Kidney tubule cell (primary cell): Measurements from ENCODE around the gene MFAP4.

Experiments used
- DNase-seq: peaks from one replicate; pipeline ENCODE4 v3.0.0-alpha.2; 2018; ENCODE audit warnings: low spot score

The MFAP4 gene

GRCh38 chr17:19385521-19385983 lies 1.4 kb downstream of the MFAP4 start:
- no peak for DNase-seq

GRCh38 chr17:19384723-19385391 lies 2.1 kb downstream of the MFAP4 start:
- DNase-seq, result no peak

GRCh38 chr17:19383681-19384470 lies 3.1 kb downstream of the MFAP4 start:
- DNase-seq, result no peak

GRCh38 chr17:19382531-19383444 lies 4.2 kb downstream of the MFAP4 start:
- no peak for DNase-seq

- DNase-seq, result no peak
These were observed 5.1 kb downstream of the MFAP4 start for GRCh38 chr17:19381741-19382444.

- no peak for DNase-seq
These were observed 5.6 kb downstream of the MFAP4 start for GRCh38 chr17:19381361-19381740.

GRCh38 chr17:19380481-19381301 lies 6.3 kb downstream of the MFAP4 start:
- no peak for DNase-seq

GRCh38 chr17:19379361-19380065 lies 7.5 kb downstream of the MFAP4 start:
- DNase-seq, result no peak

GRCh38 chr17:19378416-19379360 lies 8.3 kb downstream of the MFAP4 start, which contains the start of gene MAPK7:
MAPK7 (plus strand) TSS chr17:19378498; CDS start chr17:19378901, 403 bp downstream.
- DNase-seq, result peak; percentile 10

GRCh38 chr17:19377602-19378415 lies 9.2 kb downstream of the MFAP4 start:
- DNase-seq, result peak; percentile 99

- DNase-seq, result peak; percentile 26
These were observed 10.2 kb downstream of the MFAP4 start for GRCh38 chr17:19376811-19377210.

GRCh38 chr17:19375732-19376131 lies 11.3 kb downstream of the MFAP4 start:
- DNase-seq, result no peak

- DNase-seq, result no peak
These were observed 12.9 kb downstream of the MFAP4 start for GRCh38 chr17:19374136-19374535.

- DNase-seq, result no peak
These were observed 14.0 kb downstream of the MFAP4 start for GRCh38 chr17:19372866-19373504.

GRCh38 chr17:19372439-19372838 lies 14.6 kb downstream of the MFAP4 start:
- no peak for DNase-seq

GRCh38 chr17:19372011-19372370 lies 15.0 kb downstream of the MFAP4 start:
- DNase-seq, result no peak

- DNase-seq, result no peak
These were observed 15.6 kb downstream of the MFAP4 start for GRCh38 chr17:19371259-19372010.
